ENCODE measurements around the gene GMDS.

The GMDS gene

GRCh38 chr6:2209226-2209809 lies 36.1 kb downstream of the GMDS start:
- Mint-ChIP-seq H3K4me1 (ENCODE audit: low read depth in 2 of 2) (peaks cover 0 to 2% of the 10 kb centered on the region in 2 donors), H3K9me3 (no peaks in the 10 kb centered on the region), H3K27me3 (no peaks in the 10 kb centered on the region), H3K27ac (no peak overlapping the region), H3K4me3 (no peak overlapping the region), H3K36me3 (ENCODE audit: insufficient read depth) (no peaks in the 10 kb centered on the region)
- DNase-seq (peak in 1 of 3 experiments; percentile 20), ATAC-seq (replicated peaks) (peak; percentile 76)

- DNase-seq (no peak), ATAC-seq (replicated peaks) (no peak)
- Mint-ChIP-seq H3K27ac (no peak overlapping the region), H3K9me3 (no peaks in the 10 kb centered on the region), H3K36me3 (ENCODE audit: insufficient read depth) (no peaks in the 10 kb centered on the region), H3K4me3 (no peak overlapping the region), H3K27me3 (no peaks in the 10 kb centered on the region), H3K4me1 (ENCODE audit: low read depth in 2 of 2) (peaks cover 0 to 2% of the 10 kb centered on the region in 2 donors)
Observed at GRCh38 chr6:2208468-2208867, 36.9 kb downstream of the GMDS start.

GRCh38 chr6:2205396-2205795 lies 40.0 kb downstream of the GMDS start:
- Mint-ChIP-seq H3K27me3 (no peaks in the 10 kb centered on the region), H3K36me3 (ENCODE audit: insufficient read depth) (no peaks in the 10 kb centered on the region), H3K4me3 (no peak overlapping the region), H3K27ac (no peak overlapping the region), H3K9me3 (no peaks in the 10 kb centered on the region), H3K4me1 (ENCODE audit: low read depth in 2 of 2) (peaks cover 0 to 1% of the 10 kb centered on the region in 2 donors)
- DNase-seq (no peak), ATAC-seq (replicated peaks) (no peak)

- no peak overlapping the region for H3K4me3 Mint-ChIP-seq
- H3K27ac Mint-ChIP-seq = no peak overlapping the region
- H3K36me3 Mint-ChIP-seq (ENCODE audit: insufficient read depth) = no peaks in the 10 kb centered on the region
- no peaks in the 10 kb centered on the region for H3K4me1 Mint-ChIP-seq (ENCODE audit: low read depth in 2 of 2)
- H3K9me3 Mint-ChIP-seq = no peaks in the 10 kb centered on the region
- no peaks in the 10 kb centered on the region for H3K27me3 Mint-ChIP-seq
- ATAC-seq (replicated peaks) = no peak
- no peak for DNase-seq
Observed at GRCh38 chr6:2204272-2204671, 41.1 kb downstream of the GMDS start.

- H3K4me3 Mint-ChIP-seq = no peak overlapping the region
- no peaks in the 10 kb centered on the region for H3K9me3 Mint-ChIP-seq
- no peaks in the 10 kb centered on the region for H3K36me3 Mint-ChIP-seq (ENCODE audit: insufficient read depth)
- H3K27ac Mint-ChIP-seq = no peak overlapping the region
- H3K27me3 Mint-ChIP-seq = no peaks in the 10 kb centered on the region
- DNase-seq (no peak), ATAC-seq (replicated peaks) (no peak)
- H3K4me1 Mint-ChIP-seq (ENCODE audit: low read depth in 2 of 2) = no peaks in the 10 kb centered on the region
Observed at GRCh38 chr6:2203264-2203663, 42.1 kb downstream of the GMDS start.

- DNase-seq (no peak), ATAC-seq (replicated peaks) (no peak)
- H3K27ac Mint-ChIP-seq = no peak overlapping the region
- H3K4me3 Mint-ChIP-seq = no peak overlapping the region
- H3K36me3 Mint-ChIP-seq (ENCODE audit: insufficient read depth) = no peaks in the 10 kb centered on the region
- H3K27me3 Mint-ChIP-seq = no peaks in the 10 kb centered on the region
- H3K4me1 Mint-ChIP-seq (ENCODE audit: low read depth in 2 of 2) = no peaks in the 10 kb centered on the region
- no peaks in the 10 kb centered on the region for H3K9me3 Mint-ChIP-seq
Observed at GRCh38 chr6:2197984-2198383, 47.4 kb downstream of the GMDS start.

GRCh38 chr6:2197177-2197671 lies 48.2 kb downstream of the GMDS start:
- Mint-ChIP-seq H3K36me3 (ENCODE audit: insufficient read depth) (no peaks in the 10 kb centered on the region), H3K4me3 (no peak overlapping the region), H3K4me1 (ENCODE audit: low read depth in 2 of 2) (no peaks in the 10 kb centered on the region), H3K9me3 (no peaks in the 10 kb centered on the region), H3K27me3 (no peaks in the 10 kb centered on the region), H3K27ac (no peak overlapping the region)
- DNase-seq (no peak), ATAC-seq (replicated peaks) (no peak)

GRCh38 chr6:2196079-2196679 lies 49.2 kb downstream of the GMDS start:
- H3K4me3 Mint-ChIP-seq = no peak overlapping the region
- DNase-seq (peak; percentile 29 to 30 (median 29)), ATAC-seq (replicated peaks) (peak; percentile 67)
- H3K4me1 Mint-ChIP-seq (ENCODE audit: low read depth in 2 of 2) = no peaks in the 10 kb centered on the region
- H3K9me3 Mint-ChIP-seq = no peaks in the 10 kb centered on the region
- no peaks in the 10 kb centered on the region for H3K36me3 Mint-ChIP-seq (ENCODE audit: insufficient read depth)
- no peak overlapping the region for H3K27ac Mint-ChIP-seq
- H3K27me3 Mint-ChIP-seq = no peaks in the 10 kb centered on the region

- ATAC-seq (replicated peaks) (no peak), DNase-seq (no peak)
- Mint-ChIP-seq H3K4me1 (ENCODE audit: low read depth in 2 of 2) (peaks cover 0 to under 1% of the 10 kb centered on the region in 2 donors), H3K27ac (no peak overlapping the region), H3K27me3 (no peaks in the 10 kb centered on the region), H3K9me3 (no peaks in the 10 kb centered on the region), H3K4me3 (no peak overlapping the region), H3K36me3 (ENCODE audit: insufficient read depth) (no peaks in the 10 kb centered on the region)
Observed at GRCh38 chr6:2194643-2195042, 50.8 kb downstream of the GMDS start.

GRCh38 chr6:2193931-2194330 lies 51.5 kb downstream of the GMDS start:
- ATAC-seq (replicated peaks) (no peak), DNase-seq (no peak)
- Mint-ChIP-seq H3K9me3 (no peaks in the 10 kb centered on the region), H3K4me3 (no peak overlapping the region), H3K27ac (no peak overlapping the region), H3K4me1 (ENCODE audit: low read depth in 2 of 2) (peaks cover 2 to 3% of the 10 kb centered on the region in 2 donors), H3K27me3 (no peaks in the 10 kb centered on the region), H3K36me3 (ENCODE audit: insufficient read depth) (no peaks in the 10 kb centered on the region)

GRCh38 chr6:2192976-2193375 lies 52.4 kb downstream of the GMDS start:
- no peaks in the 10 kb centered on the region for H3K36me3 Mint-ChIP-seq (ENCODE audit: insufficient read depth)
- H3K9me3 Mint-ChIP-seq = no peaks in the 10 kb centered on the region
- H3K27ac Mint-ChIP-seq = no peak overlapping the region
- H3K27me3 Mint-ChIP-seq = no peaks in the 10 kb centered on the region
- peaks cover 5 to 12% of the 10 kb centered on the region in 2 donors for H3K4me1 Mint-ChIP-seq (ENCODE audit: low read depth in 2 of 2)
- ATAC-seq (replicated peaks) = no peak
- H3K4me3 Mint-ChIP-seq = no peak overlapping the region
- no peak for DNase-seq

- Mint-ChIP-seq H3K27ac (no peak overlapping the region), H3K4me3 (no peak overlapping the region), H3K9me3 (no peaks in the 10 kb centered on the region), H3K4me1 (ENCODE audit: low read depth in 2 of 2) (peaks cover 8 to 12% of the 10 kb centered on the region in 2 donors), H3K27me3 (no peaks in the 10 kb centered on the region), H3K36me3 (ENCODE audit: insufficient read depth) (no peaks in the 10 kb centered on the region)
- DNase-seq = no peak
- ATAC-seq (replicated peaks) = no peak
Observed at GRCh38 chr6:2191390-2191740, 54.0 kb downstream of the GMDS start.

GRCh38 chr6:2190661-2191389 lies 54.6 kb downstream of the GMDS start:
- Mint-ChIP-seq H3K36me3 (ENCODE audit: insufficient read depth) (no peaks in the 10 kb centered on the region), H3K27me3 (no peaks in the 10 kb centered on the region), H3K4me1 (ENCODE audit: low read depth in 2 of 2) (peaks cover 8 to 12% of the 10 kb centered on the region in 2 donors), H3K27ac (no peak overlapping the region), H3K9me3 (no peaks in the 10 kb centered on the region), H3K4me3 (no peak overlapping the region)
- ATAC-seq (replicated peaks) = no peak
- DNase-seq = no peak

- Mint-ChIP-seq H3K27ac (no peak overlapping the region), H3K4me3 (no peak overlapping the region), H3K27me3 (no peaks in the 10 kb centered on the region), H3K36me3 (ENCODE audit: insufficient read depth) (peaks cover 3% of the 10 kb centered on the region), H3K9me3 (no peaks in the 10 kb centered on the region), H3K4me1 (ENCODE audit: low read depth in 2 of 2) (peaks cover 12 to 17% of the 10 kb centered on the region in 2 donors)
- ATAC-seq (replicated peaks) (no peak), DNase-seq (no peak)
Observed at GRCh38 chr6:2188856-2189384, 56.5 kb downstream of the GMDS start.
